SHP77 (cell line): ENCODE data around the gene RBM47.

Experiments used
- DNase-seq, 2 experiments: peaks; one replicate each; lab custom pipeline; 2025; lab: John Stamatoyannopoulos, UW

Gene RBM47

GRCh38 chr4:40586729-40587128 lies 42.9 kb downstream of the RBM47 start:
- no peak for DNase-seq

- no peak for DNase-seq
These were observed 43.6 kb downstream of the RBM47 start for GRCh38 chr4:40586034-40586433.

- DNase-seq = no peak
These were observed 44.4 kb downstream of the RBM47 start for GRCh38 chr4:40585201-40585799.

GRCh38 chr4:40584517-40585141 lies 45.0 kb downstream of the RBM47 start:
- DNase-seq = no peak

GRCh38 chr4:40583850-40584439 lies 45.7 kb downstream of the RBM47 start:
- no peak for DNase-seq

- DNase-seq = no peak
These were observed 47.3 kb downstream of the RBM47 start for GRCh38 chr4:40582413-40582812.

GRCh38 chr4:40581254-40582140 lies 48.2 kb downstream of the RBM47 start:
- DNase-seq = no peak

- DNase-seq = no peak
These were observed 49.7 kb downstream of the RBM47 start for GRCh38 chr4:40579983-40580382.

GRCh38 chr4:40577588-40578253 lies 51.9 kb downstream of the RBM47 start:
- no peak for DNase-seq

GRCh38 chr4:40576651-40577480 lies 52.8 kb downstream of the RBM47 start:
- DNase-seq = peak in 1 of 2 experiments; percentile 12

- DNase-seq = no peak
These were observed 53.8 kb downstream of the RBM47 start for GRCh38 chr4:40575846-40576245.

- no peak for DNase-seq
These were observed 55.9 kb downstream of the RBM47 start for GRCh38 chr4:40573593-40574311.

- DNase-seq = no peak
These were observed 56.9 kb downstream of the RBM47 start for GRCh38 chr4:40572692-40573310.

GRCh38 chr4:40571208-40571607 lies 58.5 kb downstream of the RBM47 start:
- no peak for DNase-seq

GRCh38 chr4:40570348-40571077 lies 59.2 kb downstream of the RBM47 start:
- no peak for DNase-seq

- no peak for DNase-seq
These were observed 64.7 kb downstream of the RBM47 start for GRCh38 chr4:40564815-40565483.

GRCh38 chr4:40564004-40564403 lies 65.7 kb downstream of the RBM47 start:
- no peak for DNase-seq

GRCh38 chr4:40563401-40563800 lies 66.3 kb downstream of the RBM47 start:
- DNase-seq = no peak

GRCh38 chr4:40562681-40563080 lies 67.0 kb downstream of the RBM47 start:
- no peak for DNase-seq
